GM23248 (cell line): ENCODE results near the gene SPINK14. TPM values are rescaled to one million over a fixed set of nuclear protein-coding genes. Genes with fewer than 3 reads are reported as not detected.

Source experiments
- DNase-seq: peaks from one replicate; pipeline ENCODE4 v3.0.0-alpha.2; 2015
- H2AFZ ChIP-seq: fragments of 200-600 bp; sonication (generic); 2 replicates; pipeline ENCODE4 v1.6.1; 2016; ENCODE audit warnings: antibody characterized with exemption
- H3F3A ChIP-seq: fragments of 200-600 bp; sonication (generic); 2 replicates; pipeline ENCODE4 v1.6.1; 2016; ENCODE audit warnings: mild to moderate bottlenecking, antibody characterized with exemption, mixed run types; ENCODE audit not compliant: insufficient read depth
- H3K27ac ChIP-seq: fragments of 200-600 bp; sonication (generic); 2 replicates; pipeline ENCODE4 v1.5.1; 2016; ENCODE audit warnings: mild to moderate bottlenecking
- H3K27me3 ChIP-seq: fragments of 200-600 bp; sonication (generic); replicated peaks from 2 replicates; pipeline ENCODE4 v1.6.1; 2016; ENCODE audit warnings: mild to moderate bottlenecking; ENCODE audit not compliant: insufficient read depth
- H3K36me3 ChIP-seq: fragments of 200-600 bp; sonication (generic); 2 replicates; pipeline ENCODE4 v1.6.1; 2016; ENCODE audit warnings: low read depth, mild to moderate bottlenecking
- H3K4me1 ChIP-seq: fragments of 200-600 bp; sonication (generic); 2 replicates; pipeline ENCODE4 v1.6.1; 2016; ENCODE audit warnings: mild to moderate bottlenecking; ENCODE audit not compliant: insufficient read depth
- H3K4me2 ChIP-seq: fragments of 200-600 bp; sonication (generic); one replicate; pipeline ENCODE4 v1.6.1; 2016; ENCODE audit warnings: mild to moderate bottlenecking; ENCODE audit not compliant: unreplicated experiment
- H3K4me3 ChIP-seq: fragments of 200-600 bp; sonication (generic); 2 replicates; pipeline ENCODE4 v1.5.1; 2016; ENCODE audit warnings: mild to moderate bottlenecking
- H3K79me2 ChIP-seq: fragments of 200-600 bp; sonication (generic); 2 replicates; pipeline ENCODE4 v1.6.1; 2016; ENCODE audit warnings: mild to moderate bottlenecking; ENCODE audit not compliant: insufficient read depth
- H3K9ac ChIP-seq: fragments of 200-600 bp; sonication (generic); 2 replicates; pipeline ENCODE4 v1.6.1; 2016; ENCODE audit warnings: mild to moderate bottlenecking
- H3K9me2 ChIP-seq: fragments of 200-600 bp; sonication (generic); 2 replicates; pipeline ENCODE4 v1.6.1; 2016; ENCODE audit warnings: mixed run types, mild to moderate bottlenecking, moderate library complexity; ENCODE audit not compliant: insufficient read depth
- H3K9me3 ChIP-seq: fragments of 200-600 bp; sonication (generic); one replicate; pipeline ENCODE4 v1.6.1; 2017; ENCODE audit warnings: low read depth
- H4K20me1 ChIP-seq: fragments of 200-600 bp; sonication (generic); 2 replicates; pipeline ENCODE4 v1.6.0; 2016; ENCODE audit not compliant: insufficient read depth
- EZH2 ChIP-seq: fragments of 200-600 bp; sonication (generic); IDR thresholded peaks from 2 replicates; pipeline ENCODE4 v1.6.1; 2018; ENCODE audit warnings: antibody characterized with exemption, mild to moderate bottlenecking; ENCODE audit not compliant: insufficient read depth, poor library complexity, severe bottlenecking
- EZH2phosphoT487 ChIP-seq: fragments of 200-600 bp; sonication (generic); IDR thresholded peaks from 2 replicates; pipeline ENCODE4 v1.6.1; 2018; ENCODE audit warnings: antibody characterized with exemption, moderate library complexity, mild to moderate bottlenecking, low read depth; ENCODE audit not compliant: insufficient read depth
- WGBS, 2 experiments: methylation state at CpG; one replicate each; pipeline ENCODE4 v1.1.6; 2015 to 2017; ENCODE audit warnings: low lambda C conversion rate in 2 of 2, low coverage in 1 of 2; ENCODE audit errors: missing lambda C conversion rate in 2 of 2; 5-methylcytosine and 5-hydroxymethylcytosine counted together
- in situ Hi-C: fragments of 300-500 bp; cut with MboI; formaldehyde crosslinking; loops from 2 replicates; pipeline ENCODE4 v1.15.0; 2020
- polyA plus RNA-seq: library from polyadenylated mRNA; unstranded; fragments of >200 nt; fragmentation: Nextera tagmentation; extraction: Ambion mirVana; gene quantifications from 2 replicates; pipeline ENCODE4 v1.2.1, GENCODE V29; 2016
- total RNA-seq: library from RNA; depleted of rRNA; stranded (reverse); fragments of >200 nt; shearing (Covaris generic); gene quantifications from 2 replicates; pipeline ENCODE4 v1.2.3, GENCODE V29; 2014

The SPINK14 gene
- total and polyA plus RNA-seq, 2 experiments from 2014 or later: not detected

GRCh38 chr5:148179234-148179824 is 11.0 kb downstream of the SPINK14 start:
- peak; percentile 70 for DNase-seq
- H3K4me1 ChIP-seq: no peaks in the 10 kb centered on the region
- no peak overlapping the region for H2AFZ ChIP-seq
- no peak overlapping the region for H3K4me2 ChIP-seq
- H3K27me3 ChIP-seq: peaks cover 4% of the 10 kb centered on the region; the same call in 1 of the 2 replicates
- in situ Hi-C loops: loop anchor here (25.0 kb wide), 1 partner anchor 933 kb away; no protein-coding TSS in a partner anchor
- H3K36me3 ChIP-seq: no peaks in the 10 kb centered on the region
- no peak overlapping the region for H3K9ac ChIP-seq
- no peaks in the 10 kb centered on the region for H4K20me1 ChIP-seq
- H3F3A ChIP-seq: no peaks in the 10 kb centered on the region
- no peaks in the 10 kb centered on the region for H3K79me2 ChIP-seq
- H3K9me3 ChIP-seq: no peaks in the 10 kb centered on the region
- no peak for TF ChIP-seq EZH2phosphoT487
- H3K4me3 ChIP-seq: no peak overlapping the region
- WGBS, 2 experiments: 31 to 33% methylated on average over 3 of the region's 3 CpGs
- no peaks in the 10 kb centered on the region for H3K9me2 ChIP-seq
- no peak overlapping the region for H3K27ac ChIP-seq

- Histone ChIP-seq H3K4me3 (no peak overlapping the region), H3K9me3 (no peaks in the 10 kb centered on the region), H3K9ac (no peak overlapping the region), H3F3A (0 out of 2 replicates have a peak, but pooled peaks cover 4% of the 10 kb centered on the region), H3K9me2 (no peaks in the 10 kb centered on the region), H3K79me2 (no peaks in the 10 kb centered on the region), H3K27me3 (peaks cover 4% of the 10 kb centered on the region; the same call in 1 of the 2 replicates), H2AFZ (no peak overlapping the region), H3K4me2 (no peak overlapping the region), H4K20me1 (no peaks in the 10 kb centered on the region), H3K4me1 (peaks cover 2% of the 10 kb centered on the region; the same call in 1 of the 2 replicates), H3K27ac (no peak overlapping the region), H3K36me3 (no peaks in the 10 kb centered on the region)
- in situ Hi-C loops: loop anchor here (10.0 to 25.0 kb wide), 2 partner anchors 188 to 926 kb away; no protein-coding TSS in a partner anchor
- DNase-seq: peak; percentile 80
- 28 to 40% methylated on average over 3 of the region's 3 CpGs for WGBS, 2 experiments
- no peak for TF ChIP-seq EZH2phosphoT487
- TF ChIP-seq EZH2: no peak
Measured at GRCh38 chr5:148186248-148187003, 18.1 kb downstream of the SPINK14 start.

GRCh38 chr5:148191010-148191409 is 22.7 kb downstream of the SPINK14 start:
- Histone ChIP-seq H2AFZ (no peak overlapping the region), H3K4me1 (peaks cover under 1% of the 10 kb centered on the region; the same call in 1 of the 2 replicates), H3K36me3 (no peaks in the 10 kb centered on the region), H3K9me2 (no peaks in the 10 kb centered on the region), H3K4me3 (no peak overlapping the region), H3K4me2 (no peak overlapping the region), H4K20me1 (no peaks in the 10 kb centered on the region), H3K79me2 (no peaks in the 10 kb centered on the region), H3K27me3 (no peaks in the 10 kb centered on the region; the same call in 1 of the 2 replicates), H3K9me3 (no peaks in the 10 kb centered on the region), H3K27ac (no peak overlapping the region), H3F3A (0 out of 2 replicates have a peak, but pooled peaks cover 4% of the 10 kb centered on the region), H3K9ac (no peak overlapping the region)
- TF ChIP-seq EZH2: no peak
- TF ChIP-seq EZH2phosphoT487: no peak
- in situ Hi-C loops: loop anchor here (25.0 kb wide), 1 partner anchor 921 kb away; no protein-coding TSS in a partner anchor
- WGBS, 2 experiments: 0 to 14% methylated on average over 1 of the region's 1 CpG
- no peak for DNase-seq

DNA sequence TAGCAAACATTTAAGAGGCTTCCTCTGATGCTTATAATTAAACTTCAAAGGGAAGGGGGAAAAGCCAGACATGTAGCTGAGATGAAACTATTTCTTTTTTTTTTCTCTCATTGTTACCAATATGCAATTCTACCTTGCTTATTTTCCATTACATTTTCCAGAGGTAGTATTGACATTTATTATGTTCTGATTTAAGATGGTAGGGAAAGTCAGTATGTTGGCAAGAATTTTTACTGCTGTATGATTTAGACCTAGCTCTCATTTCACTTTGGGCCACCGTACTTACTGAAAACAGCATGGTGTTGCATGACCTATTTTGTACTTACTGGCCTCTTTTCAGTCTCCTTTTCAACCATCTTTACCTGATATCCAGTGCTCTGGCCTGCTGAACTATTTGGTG is 24.9 kb downstream of the SPINK14 start:
- no peaks in the 10 kb centered on the region for H3F3A ChIP-seq
- H3K27me3 ChIP-seq: no peaks in the 10 kb centered on the region
- H3K9ac ChIP-seq: no peak overlapping the region
- TF ChIP-seq EZH2phosphoT487: no peak
- TF ChIP-seq EZH2: no peak
- no peaks in the 10 kb centered on the region for H3K9me2 ChIP-seq
- in situ Hi-C loops: loop anchor here (25.0 kb wide), 1 partner anchor 919 kb away; no protein-coding TSS in a partner anchor
- H3K4me3 ChIP-seq: no peak overlapping the region
- WGBS, 2 experiments: 15 to 21% methylated on average over 1 of the region's 1 CpG
- no peaks in the 10 kb centered on the region for H3K79me2 ChIP-seq
- H3K4me1 ChIP-seq: no peaks in the 10 kb centered on the region
- no peak overlapping the region for H2AFZ ChIP-seq
- H3K36me3 ChIP-seq: no peaks in the 10 kb centered on the region
- no peaks in the 10 kb centered on the region for H3K9me3 ChIP-seq
- no peaks in the 10 kb centered on the region for H4K20me1 ChIP-seq
- H3K4me2 ChIP-seq: no peak overlapping the region
- H3K27ac ChIP-seq: no peak overlapping the region
- no peak for DNase-seq
